ENCODE data around the gene SERTAD4. TPM values are rescaled to one million over a fixed set of nuclear protein-coding genes. Genes with fewer than 3 reads are reported as not detected.
A peak's percentile ranks its signal among the peaks of the same experiment; 100 is the strongest.

SERTAD4 gene
- total and polyA plus RNA-seq, 12 donors: 0.04 to 1.7 (median 0.57) TPM; not detected in 1

DNA sequence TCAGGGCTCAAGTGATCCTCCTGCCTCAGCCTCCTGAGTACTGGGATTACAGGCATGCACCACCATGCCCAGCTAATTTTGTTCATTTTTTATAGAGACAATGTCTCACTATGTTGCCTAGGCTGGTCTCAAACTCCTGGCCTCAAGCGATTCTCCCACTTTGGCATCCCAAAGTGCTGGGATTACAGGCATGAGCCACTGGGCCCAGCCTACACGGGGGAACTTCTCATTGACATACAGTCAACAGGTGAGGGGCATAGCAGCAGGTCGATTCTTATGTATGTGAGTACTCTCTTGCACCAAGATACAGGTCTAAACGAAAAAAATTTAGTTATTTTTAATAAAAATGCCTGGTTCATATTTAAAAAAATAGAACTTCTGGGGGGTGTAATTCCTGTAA lies 56.7 kb downstream of the SERTAD4 start:
- no peak for TF ChIP-seq POLR2A (IDR thresholded peaks at IDR 0.05)
- TF ChIP-seq, protein P1, sequence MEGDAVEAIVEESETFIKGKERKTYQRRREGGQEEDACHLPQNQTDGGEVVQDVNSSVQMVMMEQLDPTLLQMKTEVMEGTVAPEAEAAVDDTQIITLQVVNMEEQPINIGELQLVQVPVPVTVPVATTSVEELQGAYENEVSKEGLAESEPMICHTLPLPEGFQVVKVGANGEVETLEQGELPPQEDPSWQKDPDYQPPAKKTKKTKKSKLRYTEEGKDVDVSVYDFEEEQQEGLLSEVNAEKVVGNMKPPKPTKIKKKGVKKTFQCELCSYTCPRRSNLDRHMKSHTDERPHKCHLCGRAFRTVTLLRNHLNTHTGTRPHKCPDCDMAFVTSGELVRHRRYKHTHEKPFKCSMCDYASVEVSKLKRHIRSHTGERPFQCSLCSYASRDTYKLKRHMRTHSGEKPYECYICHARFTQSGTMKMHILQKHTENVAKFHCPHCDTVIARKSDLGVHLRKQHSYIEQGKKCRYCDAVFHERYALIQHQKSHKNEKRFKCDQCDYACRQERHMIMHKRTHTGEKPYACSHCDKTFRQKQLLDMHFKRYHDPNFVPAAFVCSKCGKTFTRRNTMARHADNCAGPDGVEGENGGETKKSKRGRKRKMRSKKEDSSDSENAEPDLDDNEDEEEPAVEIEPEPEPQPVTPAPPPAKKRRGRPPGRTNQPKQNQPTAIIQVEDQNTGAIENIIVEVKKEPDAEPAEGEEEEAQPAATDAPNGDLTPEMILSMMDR (IDR thresholded peaks at IDR 0.05): no peak
- WGBS, 4 donors: 69 to 81% (median 79%) methylated on average over 3 to 4 of the region's 4 CpGs
- intact Hi-C loops (cut with DNase I): no loop called here
- no peak for DNase-seq
- Histone ChIP-seq H3K27ac (no peak overlapping the region), H3K27me3 (no peaks in the 10 kb centered on the region), H3K36me3 (replicated peaks in 1 of 2) (no peaks in the 10 kb centered on the region), H3K4me3 (no peak overlapping the region), H3K9me3 (replicated peaks in 1 of 3) (no peaks in the 10 kb centered on the region), H3K4me1 (replicated peaks in 1 of 2) (peaks cover 11 to 17% of the 10 kb centered on the region in 2 donors)

DNA sequence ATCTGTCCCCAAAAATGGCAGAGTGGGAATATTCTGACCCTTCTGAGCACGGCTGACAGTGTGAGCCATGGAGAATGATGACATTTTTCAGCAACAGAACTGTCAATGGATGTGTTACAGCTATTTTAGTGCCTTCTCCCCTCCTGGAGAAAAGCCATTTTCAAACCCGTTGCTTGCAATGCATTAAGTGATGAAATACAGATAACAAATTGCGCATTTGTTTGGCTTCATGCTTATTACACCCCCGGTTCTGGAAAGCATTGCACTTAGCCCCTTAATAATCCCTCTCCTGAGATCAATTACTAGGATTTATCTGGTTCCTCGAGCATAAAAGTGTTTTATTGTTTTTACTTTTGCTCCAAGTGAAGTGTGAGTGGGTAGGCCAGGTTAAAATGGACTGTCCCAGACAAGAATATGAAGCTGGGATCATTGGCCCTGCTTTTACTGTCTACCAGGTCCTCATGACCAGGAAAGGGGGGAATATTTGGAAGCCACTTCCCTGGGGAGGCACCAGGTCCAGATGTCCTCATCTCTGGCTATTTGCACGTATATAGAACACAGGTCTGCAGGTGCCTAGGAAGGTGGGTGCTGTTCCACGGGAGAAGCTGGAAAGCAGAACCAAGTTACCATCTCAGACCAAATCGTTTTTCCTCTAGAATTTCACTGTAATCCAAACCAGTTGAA lies 58.6 kb downstream of the SERTAD4 start:
- Histone ChIP-seq H3K9me3 (replicated peaks in 1 of 3) (no peaks in the 10 kb centered on the region), H3K4me1 (replicated peaks in 1 of 2) (peaks cover 11 to 17% of the 10 kb centered on the region in 2 donors), H3K27me3 (no peaks in the 10 kb centered on the region), H3K36me3 (replicated peaks in 1 of 2) (no peaks in the 10 kb centered on the region), H3K27ac (no peak overlapping the region), H3K4me3 (no peak overlapping the region)
- no peak for DNase-seq
- intact Hi-C loops (cut with DNase I): no loop called here
- TF ChIP-seq POLR2A (IDR thresholded peaks at IDR 0.05): no peak
- TF ChIP-seq, protein P1 (IDR thresholded peaks at IDR 0.05): no peak
- 53 to 78% (median 67%) methylated on average over 7 to 8 of the region's 8 CpGs for WGBS, 4 donors

DNA sequence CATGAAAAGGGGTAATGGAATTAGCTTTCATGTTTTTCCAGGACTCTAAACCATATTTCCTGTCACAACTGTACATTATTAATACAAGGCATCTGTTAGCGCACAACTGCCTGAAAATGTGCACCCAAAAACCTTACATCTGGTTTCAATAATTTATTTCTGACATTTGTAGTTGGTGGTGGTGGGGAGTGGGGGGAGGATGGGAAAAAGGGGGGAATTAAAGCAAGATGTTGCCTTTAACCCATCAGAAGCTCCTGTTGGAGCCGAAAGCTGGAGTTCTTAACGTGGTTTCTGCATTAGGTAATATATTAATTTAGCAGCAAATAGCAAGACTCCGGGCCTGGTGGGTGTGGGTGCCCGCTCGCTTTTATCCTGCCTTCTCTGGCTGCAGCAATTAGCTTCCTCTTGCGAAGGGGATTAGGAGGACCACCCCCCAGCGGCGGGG lies 59.2 kb downstream of the SERTAD4 start:
- Histone ChIP-seq H3K36me3 (replicated peaks in 1 of 2) (no peaks in the 10 kb centered on the region), H3K9me3 (replicated peaks in 1 of 3) (no peaks in the 10 kb centered on the region), H3K27me3 (no peaks in the 10 kb centered on the region), H3K27ac (peak overlapping the region in 2 of 5 donors; percentile 51 to 52), H3K4me1 (replicated peaks in 1 of 2) (peaks cover 11 to 17% of the 10 kb centered on the region in 2 donors), H3K4me3 (peak overlapping the region in 1 of 4 donors; percentile 49)
- WGBS, 4 donors: 31 to 42% (median 38%) methylated on average over 6 to 9 of the region's 9 CpGs
- no peak for TF ChIP-seq POLR2A (IDR thresholded peaks at IDR 0.05)
- TF ChIP-seq, protein P1 (IDR thresholded peaks at IDR 0.05): no peak
- DNase-seq: peak in 1 of 7 donors; percentile 52
- intact Hi-C loops (cut with DNase I): no loop called here

DNA sequence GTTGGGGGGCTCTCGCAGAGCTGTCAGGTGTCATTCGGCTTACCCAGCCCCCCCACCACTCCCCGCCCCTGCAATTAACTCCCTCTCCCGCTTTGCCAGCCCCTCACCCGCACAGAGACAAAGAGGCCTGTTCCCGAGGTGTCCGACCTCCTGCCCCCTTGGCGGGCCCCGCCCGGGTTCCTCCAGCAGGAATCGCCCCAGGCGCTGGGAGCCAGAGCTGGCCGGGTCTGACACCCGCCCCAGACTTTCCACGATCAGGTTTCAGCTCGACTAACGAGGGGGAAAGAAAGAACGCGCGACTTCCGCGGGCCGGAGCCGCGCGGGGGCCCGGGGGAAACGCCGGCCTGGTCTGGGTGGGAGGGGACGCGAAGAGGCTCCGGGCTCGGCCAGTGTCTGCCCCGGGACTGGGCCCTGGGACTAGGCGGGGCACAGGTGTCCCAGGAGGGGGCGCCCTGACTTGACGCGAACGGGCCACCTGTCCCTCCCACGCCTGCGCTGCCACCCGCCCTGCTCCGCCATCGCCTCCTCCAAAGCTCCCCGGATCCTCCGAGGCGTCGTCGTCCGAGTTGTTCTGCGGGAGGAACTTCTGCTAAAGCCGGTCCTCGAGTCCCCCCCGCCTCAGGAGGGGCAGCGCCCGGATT lies 59.8 kb downstream of the SERTAD4 start:
- intact Hi-C loops (cut with DNase I): no loop called here
- Histone ChIP-seq H3K27me3 (no peaks in the 10 kb centered on the region), H3K36me3 (replicated peaks in 1 of 2) (no peaks in the 10 kb centered on the region), H3K9me3 (replicated peaks in 1 of 3) (no peaks in the 10 kb centered on the region), H3K27ac (peak overlapping the region in 2 of 5 donors; percentile 51 to 52), H3K4me1 (replicated peaks in 1 of 2) (peaks cover 11 to 17% of the 10 kb centered on the region in 2 donors), H3K4me3 (peak overlapping the region in 2 of 4 donors; percentile 17 to 49)
- TF ChIP-seq, protein P1 (IDR thresholded peaks at IDR 0.05): peak in 2 of 6 experiments; percentile 9 to 21
- TF ChIP-seq POLR2A (IDR thresholded peaks at IDR 0.05): no peak
- DNase-seq: peak in 6 of 7 donors; percentile 20 to 68 (median 32)
- 2 to 7% (median 3%) methylated on average over 10 to 56 of the region's 56 CpGs for WGBS, 4 donors

Measured in adrenal gland (tissue), 12 donors.